Measurements from ENCODE around the gene TARBP1.

GRCh38 chr1:234486858-234487840 lies 8.2 kb upstream of the TARBP1 start:
- TF ChIP-seq CTCF (IDR thresholded peaks at IDR 0.05; ENCODE audit: borderline replicate concordance, extremely low read depth, low read length, poor library complexity, severe bottlenecking), result peak; percentile 75
- TF ChIP-seq EZH2 (IDR thresholded peaks at IDR 0.05; ENCODE audit: borderline replicate concordance, low read depth, low read length, severe bottlenecking), result no peak
